GM19099 (cell line): ENCODE results near the gene ZNF341.

Source experiments
- POLR2A ChIP-seq: IDR thresholded peaks from 3 replicates; pipeline ENCODE4 v1.6.1; 2011; ENCODE audit warnings: low read depth; ENCODE audit not compliant: insufficient read length; ENCODE audit errors: extremely low read depth

The ZNF341 gene

GRCh38 chr20:33830371-33830770 is 98.6 kb downstream of the ZNF341 start:
- TF ChIP-seq POLR2A, result no peak

GRCh38 chr20:33832103-33832804 is 100.5 kb downstream of the ZNF341 start:
- TF ChIP-seq POLR2A, result no peak

- TF ChIP-seq POLR2A, result no peak
Measured at GRCh38 chr20:33833333-33833732, 101.5 kb downstream of the ZNF341 start.

GRCh38 chr20:33835615-33836172 is 103.9 kb downstream of the ZNF341 start:
- TF ChIP-seq POLR2A, result no peak

GRCh38 chr20:33836277-33836676 is 104.5 kb downstream of the ZNF341 start:
- TF ChIP-seq POLR2A, result no peak

- no peak for TF ChIP-seq POLR2A
Measured at GRCh38 chr20:33837096-33837830, 105.5 kb downstream of the ZNF341 start.

GRCh38 chr20:33838035-33838864 is 106.5 kb downstream of the ZNF341 start:
- TF ChIP-seq POLR2A, result no peak

- no peak for TF ChIP-seq POLR2A
Measured at GRCh38 chr20:33839591-33839990, 107.8 kb downstream of the ZNF341 start.

GRCh38 chr20:33840160-33840559 is 108.4 kb downstream of the ZNF341 start:
- no peak for TF ChIP-seq POLR2A

- TF ChIP-seq POLR2A, result no peak
Measured at GRCh38 chr20:33840759-33841435, 109.1 kb downstream of the ZNF341 start.

GRCh38 chr20:33841436-33841799 is 109.6 kb downstream of the ZNF341 start:
- no peak for TF ChIP-seq POLR2A
